Hematopoietic multipotent progenitor cell treated with erythropoietin and hydrocortisone succinate and interleukin-3 and kit ligand, for 17 days (in vitro differentiated cells): ENCODE results near the gene KIAA0825.

Experiments
- DNase-seq: peaks from one replicate; pipeline ENCODE4 v3.0.0-alpha.2; 2015; ENCODE audit warnings: low spot score

KIAA0825 gene

DNA sequence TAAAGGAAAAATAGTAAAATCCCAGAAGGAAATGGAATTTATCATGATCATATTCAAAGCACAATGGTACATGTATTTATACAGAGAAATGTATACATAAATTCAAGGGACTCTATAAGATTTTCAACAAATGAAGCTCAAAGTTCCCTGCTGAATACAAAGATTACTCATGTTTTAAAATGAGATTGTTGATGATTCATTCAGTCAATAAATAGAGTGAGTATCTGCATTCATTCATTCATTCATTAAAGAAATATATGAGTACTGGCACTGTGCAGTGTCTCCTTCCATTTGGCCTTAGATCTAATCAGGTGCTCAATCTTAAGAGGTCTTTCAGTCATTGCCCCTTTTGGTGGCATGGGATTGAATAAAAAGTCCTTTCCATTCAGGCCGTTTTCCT lies 310.0 kb downstream of the KIAA0825 start:
- DNase-seq: no peak

DNA sequence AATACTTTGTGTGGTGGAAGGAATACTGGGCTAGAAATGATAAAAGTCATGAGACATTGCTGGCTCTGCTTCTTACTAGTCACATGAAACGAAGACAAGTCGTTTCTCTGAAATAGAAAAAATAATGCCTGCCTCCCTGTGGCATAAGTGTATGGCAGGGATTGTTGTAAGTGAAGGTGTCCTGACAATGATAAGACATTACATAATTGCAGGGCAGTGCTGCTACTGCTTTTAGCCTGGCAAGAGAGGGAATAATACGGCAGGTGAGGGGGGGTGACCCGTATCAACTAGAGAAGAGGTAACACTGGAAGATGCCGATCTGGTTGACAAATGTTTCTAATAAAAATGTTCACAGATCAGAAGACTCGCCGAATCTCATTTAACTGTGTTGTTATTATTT lies 314.3 kb downstream of the KIAA0825 start:
- no peak for DNase-seq

DNA sequence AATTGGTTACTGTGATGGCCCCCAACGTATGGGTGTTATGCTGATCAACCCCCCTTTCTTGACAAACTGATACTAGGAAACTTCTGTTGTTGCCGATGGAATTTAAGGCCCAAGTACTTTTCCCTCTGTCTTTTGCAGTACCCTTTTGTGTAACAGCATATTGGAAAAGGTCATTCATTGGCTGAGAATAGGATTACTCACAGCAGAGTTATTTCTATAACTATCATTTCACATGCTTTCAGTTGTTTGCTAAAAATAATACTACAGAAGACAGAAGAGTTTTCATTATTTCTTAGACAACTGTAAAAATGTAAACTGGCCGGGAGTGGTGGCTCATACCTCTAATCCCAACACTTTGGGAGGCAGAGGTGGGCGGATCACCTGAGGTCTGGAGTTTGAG lies 329.5 kb downstream of the KIAA0825 start:
- DNase-seq: no peak

DNA sequence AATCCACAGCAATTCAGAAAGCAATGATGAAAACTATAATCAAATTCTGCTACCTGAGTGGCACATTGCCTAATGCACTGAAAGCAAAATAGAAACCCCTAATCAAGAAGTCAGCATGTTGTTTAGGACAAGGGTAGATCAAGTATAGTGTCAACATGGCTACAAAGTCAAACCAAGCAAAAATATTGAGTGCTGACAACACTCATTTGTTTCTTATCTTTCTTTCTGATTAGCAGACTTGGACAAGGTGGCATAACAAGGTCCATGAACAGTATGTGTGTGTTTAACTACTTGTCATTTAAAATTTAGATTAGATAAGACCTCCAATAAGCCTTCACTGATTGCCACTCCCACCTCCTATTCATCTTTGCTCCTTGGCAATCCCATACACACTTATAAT lies 332.4 kb downstream of the KIAA0825 start:
- no peak for DNase-seq

DNA sequence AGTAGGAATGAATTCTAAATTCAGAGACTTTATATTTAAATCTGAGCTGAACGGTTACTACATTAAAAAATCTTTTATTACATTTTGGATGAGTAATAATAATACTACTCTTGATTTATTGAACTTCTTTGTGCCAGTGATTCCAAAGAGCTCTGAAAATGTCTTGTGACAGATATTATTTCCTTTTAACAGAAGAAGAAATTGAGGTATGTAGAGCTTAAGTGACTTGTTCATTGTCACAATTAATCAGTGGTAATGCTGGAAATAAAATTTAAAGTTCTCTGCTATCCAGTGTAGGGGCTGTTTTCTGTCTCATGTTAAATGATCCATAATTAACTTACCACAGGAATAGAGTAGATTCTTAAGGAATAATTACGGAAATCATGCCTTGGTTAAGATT lies 335.3 kb downstream of the KIAA0825 start:
- no peak for DNase-seq

DNA sequence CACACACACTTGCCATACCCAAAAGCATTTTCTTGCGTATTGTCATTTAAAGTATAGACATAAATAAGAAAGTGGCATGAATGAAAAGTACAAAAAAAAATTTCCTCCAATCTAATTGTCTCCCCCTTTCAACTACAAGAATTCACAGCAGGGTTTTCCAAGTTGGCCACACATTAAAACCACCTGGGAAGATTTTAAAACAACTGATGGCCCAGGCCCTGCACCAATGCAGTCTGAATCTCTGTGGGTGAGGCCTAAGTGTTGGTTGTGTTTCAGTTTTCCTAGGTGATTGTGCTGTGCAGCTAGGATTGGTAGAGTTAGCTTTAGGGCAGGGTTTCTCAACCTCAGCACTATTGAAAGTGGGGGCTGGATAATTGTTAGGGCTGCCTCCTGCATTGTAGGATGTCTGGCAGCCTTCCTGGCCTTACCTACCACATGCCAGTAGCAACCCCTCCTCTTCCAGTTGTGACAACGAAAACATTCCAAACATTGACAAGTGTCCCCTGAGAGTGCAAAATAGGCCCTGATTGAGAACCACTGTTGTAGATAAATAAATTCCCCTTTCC lies 337.1 kb downstream of the KIAA0825 start:
- DNase-seq: no peak

DNA sequence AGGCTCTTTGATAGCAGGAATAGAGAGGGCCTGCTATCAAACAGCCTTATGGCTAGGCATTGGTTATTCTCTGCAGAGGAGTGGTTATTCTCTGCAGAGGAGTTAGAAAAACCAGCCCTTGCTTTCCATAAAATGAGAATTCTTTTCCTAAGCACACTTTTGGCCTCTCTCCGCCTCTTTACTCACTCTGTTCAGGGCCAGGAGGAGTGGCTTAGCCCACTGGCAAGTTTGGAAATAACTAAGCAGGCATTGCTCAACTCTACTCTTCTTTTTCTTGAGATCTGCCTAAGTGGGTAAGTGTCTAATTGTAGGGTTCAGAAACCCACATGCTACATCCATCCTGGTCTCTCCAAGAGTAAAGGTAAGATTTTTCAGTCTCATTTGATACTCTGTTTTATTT lies 341.7 kb downstream of the KIAA0825 start:
- DNase-seq: no peak

DNA sequence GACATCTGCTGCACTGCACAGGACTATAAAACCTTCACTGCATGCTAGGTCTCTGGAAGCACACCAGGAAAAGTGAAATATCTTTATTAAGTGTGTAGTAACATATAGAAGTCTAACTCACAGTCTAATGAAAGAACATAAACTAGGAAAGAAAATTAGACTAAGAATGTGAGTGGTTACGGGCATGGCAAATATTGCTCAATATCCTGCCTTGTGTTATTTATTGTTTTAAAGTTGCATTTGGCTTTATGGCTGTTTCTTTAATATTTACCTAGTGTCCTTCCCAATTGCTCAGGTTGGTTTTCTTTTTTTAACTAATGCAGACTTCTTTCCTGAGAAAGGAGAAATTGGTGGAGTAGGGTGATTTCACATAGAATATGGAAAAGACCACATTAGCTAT lies 342.4 kb downstream of the KIAA0825 start:
- DNase-seq: no peak

DNA sequence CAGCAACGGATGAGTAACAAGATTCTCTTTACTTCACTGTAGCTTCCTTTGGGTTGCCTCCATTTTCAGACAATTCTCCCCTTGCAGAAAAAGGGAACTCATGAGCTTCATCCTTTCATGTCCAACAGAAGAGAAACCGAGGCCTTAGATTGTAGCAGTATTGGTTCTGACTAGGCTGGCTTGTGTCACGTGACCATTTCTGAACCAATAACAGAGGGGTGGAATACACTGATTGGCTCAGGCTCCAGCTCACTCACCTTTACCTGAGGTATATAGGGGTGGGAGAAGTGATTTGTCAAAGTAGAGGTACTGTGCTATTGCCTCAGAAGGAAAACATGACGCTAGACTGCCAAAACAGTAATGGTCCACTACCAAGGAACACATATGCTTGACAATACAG lies 343.7 kb downstream of the KIAA0825 start:
- DNase-seq: no peak

DNA sequence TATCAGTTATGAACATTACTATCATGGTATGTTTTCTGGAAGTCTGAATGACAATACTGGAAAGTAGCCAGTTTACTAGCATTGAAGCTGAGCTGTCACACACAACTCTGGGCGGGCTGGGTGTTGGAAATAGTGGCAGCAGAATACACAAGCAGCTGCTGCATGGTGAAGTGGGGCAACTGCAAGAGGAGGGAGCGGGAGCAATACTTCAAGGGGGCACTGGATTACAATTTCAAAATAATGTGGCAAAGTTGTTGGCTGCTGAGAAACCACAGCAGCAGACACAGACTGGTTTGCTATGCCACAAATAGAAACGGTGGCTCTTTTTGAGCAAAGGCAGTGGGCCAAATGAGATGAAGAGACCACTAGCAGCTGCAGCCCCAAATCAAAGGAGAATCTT lies 350.2 kb downstream of the KIAA0825 start:
- DNase-seq: no peak

DNA sequence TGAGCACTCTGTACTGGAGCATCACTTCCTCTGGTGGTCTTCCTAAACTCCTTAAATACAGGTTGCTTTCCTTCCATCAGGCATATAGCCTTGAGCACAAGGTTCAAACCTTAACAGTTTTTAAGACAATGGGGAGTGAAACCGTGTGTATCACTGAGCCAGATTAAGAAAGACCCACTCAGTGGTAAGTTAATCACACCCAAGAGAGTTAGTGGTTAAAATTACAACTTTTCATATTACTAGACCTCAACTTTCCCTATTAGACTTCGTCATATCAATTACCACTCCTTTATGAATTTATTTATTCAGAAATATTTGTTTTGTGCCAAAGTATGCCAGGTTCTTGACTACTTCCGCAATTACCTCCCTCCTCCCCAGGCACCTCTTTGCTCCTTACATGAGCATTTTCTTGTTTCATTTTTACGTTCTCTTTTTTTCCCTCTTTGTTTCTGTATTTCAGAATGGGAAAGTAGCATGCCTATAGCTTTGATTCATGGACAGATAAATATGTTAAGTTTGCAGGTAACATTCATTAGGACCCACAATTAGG lies 351.0 kb downstream of the KIAA0825 start:
- DNase-seq: no peak

DNA sequence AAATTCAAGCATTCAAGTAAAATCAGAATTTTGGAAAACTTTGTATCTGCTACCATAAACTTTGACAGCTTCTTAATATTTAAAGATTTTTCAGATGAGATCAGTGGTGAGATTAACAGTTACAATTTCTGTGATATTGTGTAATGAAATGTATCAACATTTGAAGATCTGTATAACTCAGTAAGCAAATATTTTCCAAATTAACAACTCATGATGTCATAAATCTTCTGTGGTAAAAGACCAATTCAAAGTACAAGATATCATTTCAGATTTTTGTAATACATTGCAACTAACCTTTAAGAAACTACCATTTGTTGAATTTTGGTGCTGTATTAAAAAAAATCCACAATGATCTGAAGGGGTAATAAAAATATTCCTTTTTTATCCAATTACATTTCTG lies 352.2 kb downstream of the KIAA0825 start:
- no peak for DNase-seq

DNA sequence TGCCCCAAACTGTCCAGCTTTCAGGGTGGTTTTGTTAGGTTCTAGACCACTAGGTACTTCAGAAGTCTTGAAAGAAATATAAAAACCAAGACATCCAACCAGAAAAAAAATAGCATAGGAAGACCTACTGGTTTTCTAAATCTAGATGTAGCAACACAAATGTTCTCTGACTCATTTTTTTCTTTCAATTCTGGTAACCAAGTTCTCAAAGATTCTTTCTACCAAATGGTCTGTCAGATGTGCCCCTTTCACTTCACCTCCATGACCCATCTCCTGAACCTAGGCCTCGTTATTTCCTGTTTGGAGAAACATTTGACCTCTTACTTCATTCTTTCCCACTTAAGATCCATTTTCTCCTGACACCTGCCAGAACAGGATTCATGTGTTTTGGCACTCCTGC lies 355.3 kb downstream of the KIAA0825 start:
- no peak for DNase-seq

DNA sequence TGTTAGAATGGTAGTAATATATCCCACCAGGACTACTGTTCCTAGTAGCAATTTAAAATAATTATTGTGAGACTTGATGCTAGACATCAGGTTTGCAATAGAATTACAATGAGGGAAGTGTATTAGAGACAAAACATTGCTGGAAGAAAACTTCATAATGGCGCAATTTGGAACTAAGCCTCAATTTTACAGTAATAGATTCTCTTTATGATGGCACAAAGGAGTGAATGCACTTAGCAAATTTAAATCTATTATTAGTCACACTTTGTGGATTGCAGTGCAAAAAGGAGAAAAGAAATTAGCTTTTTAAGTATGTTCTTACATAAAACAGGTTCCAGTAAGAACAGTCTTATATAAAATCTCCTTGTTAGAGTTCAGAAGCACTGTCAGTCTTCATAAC lies 358.3 kb downstream of the KIAA0825 start:
- no peak for DNase-seq

DNA sequence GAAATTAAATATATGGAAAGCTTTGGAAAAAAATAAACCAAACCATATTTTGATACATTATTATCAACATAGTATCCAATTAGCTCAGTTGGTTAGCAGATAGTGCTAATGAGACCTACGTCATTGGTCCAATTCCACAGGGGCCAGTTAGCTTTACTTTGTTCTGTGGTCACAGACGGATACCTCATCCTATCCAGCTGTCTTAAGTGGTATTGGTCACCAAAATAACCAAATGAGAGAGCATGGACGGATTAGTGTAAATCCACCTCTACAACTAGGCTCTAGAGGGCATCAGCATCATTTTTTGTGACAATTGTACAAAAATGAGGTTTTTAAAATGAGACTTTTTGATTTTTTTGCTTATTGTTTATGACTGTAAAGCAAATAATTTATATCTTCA lies 364.2 kb downstream of the KIAA0825 start:
- DNase-seq: no peak

DNA sequence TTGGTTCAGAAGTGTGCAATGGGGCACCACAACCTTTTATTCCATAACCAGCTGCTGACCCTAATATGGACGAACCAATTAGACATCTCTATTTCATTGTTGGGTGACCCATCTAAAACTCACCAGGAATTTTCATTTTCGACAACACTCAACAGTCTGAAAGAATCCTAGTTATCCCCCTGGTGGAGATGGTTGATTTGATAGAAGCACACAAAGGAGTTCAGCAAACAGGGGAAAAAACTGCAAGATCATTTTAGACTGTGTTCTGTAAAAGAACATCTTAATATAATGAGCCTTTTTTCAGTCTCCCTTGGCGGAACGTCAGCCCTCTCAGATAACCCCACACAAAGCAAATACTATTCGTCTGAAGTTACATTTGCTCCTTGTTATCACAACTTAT lies 367.4 kb downstream of the KIAA0825 start:
- no peak for DNase-seq

DNA sequence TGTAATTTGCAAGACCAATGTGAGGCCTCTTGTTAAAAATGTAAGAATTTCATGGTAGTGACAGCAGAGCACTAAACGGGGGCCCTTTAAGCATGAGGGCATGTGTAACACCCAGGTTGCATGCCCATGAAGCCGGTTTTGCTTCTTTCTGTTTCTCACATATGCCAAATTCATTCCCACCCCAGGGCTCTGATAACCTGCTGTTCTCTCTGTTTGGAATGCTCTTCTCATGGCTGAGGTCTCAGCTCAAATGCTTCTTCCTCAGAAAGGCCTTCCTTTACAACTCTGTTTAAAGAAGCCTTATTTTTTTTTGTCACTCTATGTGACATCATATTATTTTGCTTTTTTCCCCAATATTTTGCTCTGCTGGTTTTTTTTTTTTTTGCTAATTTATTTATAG lies 369.0 kb downstream of the KIAA0825 start:
- no peak for DNase-seq

DNA sequence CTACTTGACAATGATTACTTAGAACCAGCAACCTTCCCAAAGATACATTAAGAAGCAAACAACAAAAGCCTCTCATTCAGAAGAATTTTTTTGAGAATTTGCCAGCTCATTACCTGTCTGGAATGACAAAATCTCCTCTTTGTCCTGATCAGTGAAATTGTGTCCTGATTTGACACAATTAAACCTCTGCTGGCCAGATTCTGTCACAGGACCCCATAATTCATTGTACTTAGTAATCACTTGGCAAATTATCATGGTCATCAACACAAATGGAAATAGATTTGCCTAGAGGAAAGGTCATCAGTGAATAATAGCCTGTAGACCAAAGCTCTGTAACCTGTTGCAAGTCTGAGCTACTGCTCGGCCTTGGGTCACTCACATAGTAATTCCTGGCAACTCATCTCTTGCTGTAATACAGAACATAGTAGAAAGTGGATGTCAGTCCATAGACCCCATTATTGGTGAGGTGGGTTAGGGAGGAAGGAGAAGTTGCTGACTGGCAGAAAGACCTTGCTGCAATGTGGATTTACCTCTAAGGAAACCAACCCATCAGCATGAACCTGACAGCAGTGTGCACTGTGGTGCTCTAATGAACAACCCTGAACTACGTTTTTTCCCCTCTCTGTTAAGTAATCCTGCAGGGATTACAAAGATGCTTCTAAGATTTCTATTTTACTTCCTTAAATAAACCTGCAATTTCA lies 370.1 kb downstream of the KIAA0825 start:
- DNase-seq: no peak

DNA sequence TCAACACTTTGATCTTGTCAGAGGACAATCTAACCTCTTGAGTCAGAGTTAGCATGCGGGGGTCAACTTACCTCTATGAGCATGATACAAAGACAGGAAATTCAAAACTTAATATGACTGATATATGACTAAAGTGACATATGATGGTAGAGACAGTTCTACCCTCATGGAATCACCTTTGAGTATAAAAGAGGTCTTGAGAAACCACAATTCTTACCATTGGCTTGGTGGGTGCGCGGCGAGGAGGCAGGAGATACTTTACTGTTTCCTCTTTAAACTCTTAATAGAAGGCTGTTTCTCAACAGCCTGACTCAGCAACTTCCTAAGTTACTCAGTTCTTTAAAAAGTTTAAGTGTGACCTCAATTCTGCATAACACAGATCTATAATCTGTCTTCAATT lies 372.8 kb downstream of the KIAA0825 start:
- no peak for DNase-seq

DNA sequence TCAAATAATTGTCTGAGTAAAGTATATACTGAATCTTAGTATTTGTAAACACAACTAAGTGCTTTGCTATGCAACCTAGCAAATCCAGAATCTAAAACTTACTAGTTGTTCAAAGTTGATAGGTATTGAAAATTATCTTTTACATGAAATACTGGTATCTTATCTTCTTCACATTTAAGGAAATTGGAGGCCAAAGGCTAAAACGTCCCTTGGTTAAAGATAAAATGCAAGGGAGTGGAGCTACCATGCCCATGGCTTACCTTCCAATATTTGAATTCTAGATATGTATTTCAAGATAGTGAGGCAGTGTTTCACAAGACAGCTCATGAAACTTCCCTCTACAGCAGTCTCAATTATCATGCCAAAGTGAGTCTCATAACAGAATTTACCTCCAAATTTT lies 373.5 kb downstream of the KIAA0825 start:
- DNase-seq: no peak

DNA sequence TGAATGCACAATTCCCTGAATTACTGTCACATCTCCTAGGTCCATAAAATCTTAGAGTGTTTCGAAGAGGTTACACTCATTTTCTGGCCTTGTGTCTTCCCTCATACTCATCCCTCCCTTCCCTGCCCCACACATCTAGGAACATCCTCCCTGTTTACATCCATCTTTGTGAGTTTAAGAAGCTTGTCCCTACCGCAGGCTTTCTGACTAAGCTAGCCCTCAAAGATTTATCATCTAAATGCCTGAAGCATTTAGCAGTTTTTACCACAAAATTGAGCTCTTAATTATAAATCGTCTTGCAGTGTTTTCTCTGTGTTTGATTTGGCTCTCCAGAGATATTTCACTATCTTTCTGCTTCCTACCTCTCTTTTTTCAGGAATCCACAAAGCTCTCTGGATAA lies 374.8 kb downstream of the KIAA0825 start:
- DNase-seq: no peak

DNA sequence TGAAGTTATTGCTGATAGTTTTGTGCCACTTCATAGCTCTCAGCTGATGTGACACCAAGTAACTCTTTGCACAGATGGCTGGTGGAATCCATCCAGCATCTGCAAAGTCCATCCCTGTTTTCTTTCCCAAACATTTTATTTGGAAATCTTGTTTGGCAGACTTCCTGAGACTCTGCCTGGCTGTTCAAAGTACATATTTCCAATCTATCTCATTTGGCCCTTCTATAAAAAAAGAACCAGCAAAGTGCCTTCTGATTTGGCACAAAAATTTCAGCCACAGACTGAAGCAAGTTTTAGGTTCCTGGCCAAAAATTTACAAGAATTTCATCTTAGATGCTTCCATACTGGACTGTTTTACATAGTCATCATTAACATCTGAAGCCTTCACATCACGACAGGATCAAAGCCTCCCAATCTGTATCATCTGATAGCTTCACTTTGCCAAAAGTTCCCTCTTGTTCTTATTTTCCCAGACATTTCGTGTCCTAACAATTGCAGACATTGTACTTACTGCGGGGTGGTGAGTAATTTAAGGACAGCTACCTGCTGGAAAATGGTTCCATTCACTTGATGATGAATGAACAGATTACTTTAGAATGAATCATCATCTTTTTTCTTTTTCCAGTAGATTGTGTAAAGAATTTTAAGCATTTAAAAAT lies 377.3 kb downstream of the KIAA0825 start:
- DNase-seq: no peak

DNA sequence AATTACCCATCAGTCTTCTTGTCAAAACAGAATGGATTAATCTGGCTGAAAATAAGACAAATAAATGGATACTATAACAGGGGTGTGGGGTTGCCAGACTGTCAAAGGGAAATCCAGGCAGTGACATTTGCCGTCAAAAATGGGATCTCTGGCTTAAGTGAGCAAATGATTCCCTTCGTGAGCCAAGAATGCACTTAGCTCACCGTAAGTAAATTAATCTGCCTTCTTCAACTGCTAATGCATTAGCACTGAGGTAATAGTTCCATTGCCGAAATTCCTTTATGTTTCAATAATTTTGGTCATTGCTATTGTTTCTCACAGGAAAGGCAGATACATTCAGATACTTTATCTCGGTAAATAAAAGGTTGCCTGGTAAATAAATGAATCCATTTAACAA lies 377.8 kb downstream of the KIAA0825 start:
- no peak for DNase-seq

DNA sequence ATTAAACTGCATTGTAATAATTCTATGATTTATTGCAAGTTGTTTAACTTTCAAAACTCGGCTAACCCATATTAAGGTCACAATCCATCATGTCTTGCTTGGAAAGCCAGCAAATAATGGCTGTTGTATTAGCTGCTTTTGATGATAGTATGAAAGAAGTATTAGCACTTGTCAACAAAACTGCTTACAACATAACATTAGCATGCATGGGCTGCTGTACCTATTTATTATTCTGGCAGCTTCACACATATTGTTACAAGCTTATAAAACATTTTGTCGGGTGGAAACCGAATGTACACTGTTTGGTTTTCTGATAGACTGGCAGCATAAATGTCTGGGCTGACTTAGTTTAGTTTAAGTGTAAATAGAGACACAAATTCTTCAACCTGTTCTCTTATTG lies 378.3 kb downstream of the KIAA0825 start:
- DNase-seq: no peak
